NB4 (cell line): ENCODE results near the gene MRPL50.

ENCODE experiments used
- DNase-seq: peaks from one replicate; pipeline ENCODE4 v3.0.0; 2010; ENCODE audit warnings: low read depth
- H3K4me3 ChIP-seq: one replicate; pipeline ENCODE4 v1.5.1; 2011; ENCODE audit warnings: mild to moderate bottlenecking, low read depth, low read length, moderate library complexity
- CTCF ChIP-seq: IDR thresholded peaks from one replicate; pipeline ENCODE4 v1.5.1; 2012; ENCODE audit warnings: low read depth, low read length
- MAX ChIP-seq: IDR thresholded peaks from 2 replicates; pipeline ENCODE4 v1.6.1; 2011; ENCODE audit warnings: low read depth, low read length
- MYC ChIP-seq: IDR thresholded peaks from 2 replicates; pipeline ENCODE4 v1.6.1; 2011; ENCODE audit warnings: low read depth, low read length
- POLR2A ChIP-seq: IDR thresholded peaks from 2 replicates; pipeline ENCODE4 v1.6.1; 2011; ENCODE audit warnings: mild to moderate bottlenecking; ENCODE audit not compliant: insufficient read length; ENCODE audit errors: extremely low read depth

The MRPL50 gene

GRCh38 chr9:101433229-101433628, 34.8 kb upstream of the MRPL50 start:
- no peak overlapping the region for H3K4me3 ChIP-seq
- TF ChIP-seq MAX (no peak), MYC (no peak), CTCF (no peak), POLR2A (no peak)

GRCh38 chr9:101432740-101433139, 34.3 kb upstream of the MRPL50 start:
- DNase-seq: no peak
- TF ChIP-seq MAX: no peak
- no peak overlapping the region for H3K4me3 ChIP-seq

More at GRCh38 chr9:101433229-101433628, 34.8 kb upstream of the MRPL50 start:
- no peak for DNase-seq

- no peak for DNase-seq
- no peak for TF ChIP-seq POLR2A
- no peak for TF ChIP-seq MAX
- no peak for TF ChIP-seq MYC
- no peak for TF ChIP-seq CTCF
- no peak overlapping the region for H3K4me3 ChIP-seq
Measured at GRCh38 chr9:101432171-101432570, 33.8 kb upstream of the MRPL50 start.

GRCh38 chr9:101429736-101430135, 31.3 kb upstream of the MRPL50 start:
- no peak overlapping the region for H3K4me3 ChIP-seq
- DNase-seq: no peak
- TF ChIP-seq POLR2A (no peak), MAX (no peak), CTCF (no peak), MYC (no peak)

GRCh38 chr9:101428909-101429308, 30.5 kb upstream of the MRPL50 start:
- no peak overlapping the region for H3K4me3 ChIP-seq
- TF ChIP-seq MYC (no peak), CTCF (no peak), POLR2A (no peak), MAX (no peak)
- DNase-seq: no peak

GRCh38 chr9:101427957-101428655, 29.7 kb upstream of the MRPL50 start:
- no peak for DNase-seq
- H3K4me3 ChIP-seq: no peak overlapping the region
- TF ChIP-seq POLR2A: no peak

- DNase-seq: no peak
- no peak overlapping the region for H3K4me3 ChIP-seq
- TF ChIP-seq POLR2A (no peak), MAX (no peak), MYC (no peak), CTCF (no peak)
Measured at GRCh38 chr9:101427358-101427757, 28.9 kb upstream of the MRPL50 start.
